Cardiac muscle cell (in vitro differentiated cells and primary cell): Measurements from ENCODE around the gene ABCB8. TPM values are rescaled to one million over a fixed set of nuclear protein-coding genes. Genes with fewer than 3 reads are reported as not detected.

Experiments
- DNase-seq, 2 donors: peaks; one replicate each; pipeline versions ENCODE4 v3.0.0 to v3.0.0-alpha.2; 2010 to 2017; ENCODE audit warnings: low read depth in 1 of 2, low spot score in 1 of 2
- H3K27ac ChIP-seq: fragments of 200-600 bp; sonication (generic); 2 replicates; pipeline ENCODE4 v1.5.1; 2016
- H3K27me3 ChIP-seq: fragments of 200-600 bp; sonication (generic); 2 replicates; pipeline ENCODE4 v1.6.0; 2016; ENCODE audit warnings: control low read depth
- H3K36me3 ChIP-seq: fragments of 200-600 bp; sonication (generic); 2 replicates; pipeline ENCODE4 v1.5.1; 2016; ENCODE audit warnings: control low read depth
- H3K4me1 ChIP-seq: fragments of 200-600 bp; sonication (generic); 2 replicates; pipeline ENCODE4 v1.8.1; 2017; ENCODE audit warnings: low read depth, mild to moderate bottlenecking, mixed run types
- H3K4me3 ChIP-seq: fragments of 200-600 bp; sonication (generic); 2 replicates; pipeline ENCODE4 v1.5.1; 2016; ENCODE audit warnings: mild to moderate bottlenecking
- H3K9me3 ChIP-seq: fragments of 200-600 bp; sonication (generic); 2 replicates; pipeline ENCODE4 v1.5.1; 2017; ENCODE audit warnings: low read depth, mild to moderate bottlenecking, control low read depth
- CTCF ChIP-seq: IDR thresholded peaks from 2 replicates; pipeline ENCODE4 v1.5.1; 2012; ENCODE audit warnings: low read depth, mild to moderate bottlenecking, low read length
- polyA plus RNA-seq: library from polyadenylated mRNA; unstranded; fragments of >200 nt; fragmentation: Nextera tagmentation; extraction: Ambion mirVana; gene quantifications from 2 replicates; pipeline ENCODE4 v1.2.1, GENCODE V29; 2016
- total RNA-seq: library from RNA; depleted of rRNA; stranded (reverse); fragments of >200 nt; gene quantifications from 2 replicates; pipeline ENCODE4 v1.2.3, GENCODE V29; 2016

ABCB8 gene
- total and polyA plus RNA-seq, 2 experiments from 2014 or later = 20.4 to 29.2 TPM

- DNase-seq = no peak
- Histone ChIP-seq H3K27ac (no peak overlapping the region), H3K9me3 (no peaks in the 10 kb centered on the region), H3K4me1 (peaks cover 6% of the 10 kb centered on the region), H3K36me3 (no peaks in the 10 kb centered on the region), H3K4me3 (no peak overlapping the region), H3K27me3 (no peaks in the 10 kb centered on the region)
- TF ChIP-seq CTCF = no peak
Observed at GRCh38 chr7:151093748-151094147, 65.5 kb downstream of the ABCB8 start.

- no peaks in the 10 kb centered on the region for H3K36me3 ChIP-seq
- no peaks in the 10 kb centered on the region for H3K4me1 ChIP-seq
- no peaks in the 10 kb centered on the region for H3K27me3 ChIP-seq
- no peak for DNase-seq
- H3K4me3 ChIP-seq = no peak overlapping the region
- TF ChIP-seq CTCF = no peak
- H3K27ac ChIP-seq = no peak overlapping the region
- H3K9me3 ChIP-seq = no peaks in the 10 kb centered on the region
Observed at GRCh38 chr7:151094675-151095074, 66.4 kb downstream of the ABCB8 start.

GRCh38 chr7:151095123-151095797, 67.0 kb downstream of the ABCB8 start:
- Histone ChIP-seq H3K4me3 (no peak overlapping the region), H3K9me3 (no peaks in the 10 kb centered on the region), H3K27me3 (no peaks in the 10 kb centered on the region), H3K36me3 (no peaks in the 10 kb centered on the region), H3K4me1 (no peaks in the 10 kb centered on the region), H3K27ac (no peak overlapping the region)
- no peak for DNase-seq
- no peak for TF ChIP-seq CTCF

GRCh38 chr7:151095828-151096475, 67.7 kb downstream of the ABCB8 start:
- no peaks in the 10 kb centered on the region for H3K27me3 ChIP-seq
- DNase-seq = no peak
- no peaks in the 10 kb centered on the region for H3K9me3 ChIP-seq
- H3K4me3 ChIP-seq = no peak overlapping the region
- TF ChIP-seq CTCF = no peak
- H3K36me3 ChIP-seq = no peaks in the 10 kb centered on the region
- peaks cover 3% of the 10 kb centered on the region for H3K4me1 ChIP-seq
- no peak overlapping the region for H3K27ac ChIP-seq

Other genes starting within 250 kb of the ABCB8 start
- 25.6 and 30.6 TPM in 2 replicates for gene TMEM176B, start 228.1 kb upstream of the ABCB8 start, total RNA-seq
- 37.9 and 41.8 TPM in 2 replicates for gene TMEM176B, start 228.1 kb upstream of the ABCB8 start, polyA plus RNA-seq
- 18.2 and 19.1 TPM in 2 replicates for gene TMEM176A, start 227.7 kb upstream of the ABCB8 start, total RNA-seq
- gene TMEM176A, start 227.7 kb upstream of the ABCB8 start, polyA plus RNA-seq = 32.1 and 35.7 TPM in 2 replicates
- gene AOC1, start 175.9 kb upstream of the ABCB8 start, total RNA-seq = 0.06 TPM in 1 of 2 replicates, not detected in the other
- gene AOC1, start 175.9 kb upstream of the ABCB8 start, polyA plus RNA-seq = not detected in 2 replicates
- 91.5 and 110 TPM in 2 replicates for gene KCNH2, start 50.1 kb upstream of the ABCB8 start, total RNA-seq
- 48.0 and 64.2 TPM in 2 replicates for gene KCNH2, start 50.1 kb upstream of the ABCB8 start, polyA plus RNA-seq
- gene NOS3, start 37.4 kb upstream of the ABCB8 start, total RNA-seq = 19.7 and 20.3 TPM in 2 replicates
- gene NOS3, start 37.4 kb upstream of the ABCB8 start, polyA plus RNA-seq = 13.1 and 16.3 TPM in 2 replicates
- 7.1 and 8.4 TPM in 2 replicates for gene ATG9B, start 4.0 kb upstream of the ABCB8 start, total RNA-seq
- 13.0 and 22.7 TPM in 2 replicates for gene ATG9B, start 4.0 kb upstream of the ABCB8 start, polyA plus RNA-seq
- 9.0 and 9.8 TPM in 2 replicates for gene ASIC3, start 20.1 kb downstream of the ABCB8 start, total RNA-seq
- 5.2 and 6.8 TPM in 2 replicates for gene ASIC3, start 20.1 kb downstream of the ABCB8 start, polyA plus RNA-seq
- 17.8 and 35.6 TPM in 2 replicates for gene CDK5, start 29.4 kb downstream of the ABCB8 start, total RNA-seq
- gene CDK5, start 29.4 kb downstream of the ABCB8 start, polyA plus RNA-seq = 24.4 and 56.8 TPM in 2 replicates
- 269 and 288 TPM in 2 replicates for gene SLC4A2, start 31.1 kb downstream of the ABCB8 start, total RNA-seq
- 118 and 144 TPM in 2 replicates for gene SLC4A2, start 31.1 kb downstream of the ABCB8 start, polyA plus RNA-seq
- 165 and 175 TPM in 2 replicates for gene FASTK, start 52.4 kb downstream of the ABCB8 start, total RNA-seq
- 145 and 227 TPM in 2 replicates for gene FASTK, start 52.4 kb downstream of the ABCB8 start, polyA plus RNA-seq
- 83.4 and 93.9 TPM in 2 replicates for gene TMUB1, start 55.0 kb downstream of the ABCB8 start, total RNA-seq
- gene TMUB1, start 55.0 kb downstream of the ABCB8 start, polyA plus RNA-seq = 63.0 and 74.9 TPM in 2 replicates
- 66.4 and 115 TPM in 2 replicates for gene AGAP3, start 58.0 kb downstream of the ABCB8 start, total RNA-seq
- 106 and 124 TPM in 2 replicates for gene AGAP3, start 58.0 kb downstream of the ABCB8 start, polyA plus RNA-seq
- gene GBX1, start 139.2 kb downstream of the ABCB8 start, total RNA-seq = 0.36 and 1.6 TPM in 2 replicates
- 1.1 and 1.3 TPM in 2 replicates for gene GBX1, start 139.2 kb downstream of the ABCB8 start, polyA plus RNA-seq
- 1.0 and 1.4 TPM in 2 replicates for gene ASB10, start 158.8 kb downstream of the ABCB8 start, total RNA-seq
- 0.57 TPM in 1 of 2 replicates, not detected in the other for gene ASB10, start 158.8 kb downstream of the ABCB8 start, polyA plus RNA-seq
- gene H2BK1, start 182.0 kb downstream of the ABCB8 start, total RNA-seq = not detected in 2 replicates
- gene H2BK1, start 182.0 kb downstream of the ABCB8 start, polyA plus RNA-seq = not detected in 2 replicates
- gene ABCF2, start 198.8 kb downstream of the ABCB8 start, total RNA-seq = 34.3 and 38.1 TPM in 2 replicates
- 32.7 and 32.9 TPM in 2 replicates for gene ABCF2, start 198.8 kb downstream of the ABCB8 start, polyA plus RNA-seq
- 37.0 and 45.5 TPM in 2 replicates for gene CHPF2, start 204.0 kb downstream of the ABCB8 start, total RNA-seq
- 26.9 and 31.7 TPM in 2 replicates for gene CHPF2, start 204.0 kb downstream of the ABCB8 start, polyA plus RNA-seq
- gene SMARCD3, start 220.2 kb downstream of the ABCB8 start, total RNA-seq = 180 and 191 TPM in 2 replicates
- 237 and 238 TPM in 2 replicates for gene SMARCD3, start 220.2 kb downstream of the ABCB8 start, polyA plus RNA-seq